H1 (cell line): ENCODE data around the gene FRMD5. TPM values are rescaled to one million over a fixed set of nuclear protein-coding genes. Genes with fewer than 3 reads are reported as not detected.

Source experiments
- CHD7 ChIP-seq: fragments of 300-600 bp; sonication (generic); IDR thresholded peaks from 2 replicates; pipeline ENCODE4 v1.7.1; 2012; ENCODE audit warnings: low read length, moderate library complexity, mild to moderate bottlenecking, inconsistent platforms; ENCODE audit not compliant: insufficient replicate concordance
- EZH2 ChIP-seq: fragments of 200-600 bp; sonication (generic); IDR thresholded peaks from 2 replicates; pipeline ENCODE4 v1.7.1; 2012; ENCODE audit warnings: low read depth, mild to moderate bottlenecking, moderate library complexity, low read length, inconsistent platforms; ENCODE audit not compliant: severe bottlenecking
- MAFK ChIP-seq: IDR thresholded peaks from 2 replicates; pipeline ENCODE4 v1.6.1; 2012; ENCODE audit warnings: low read depth, mild to moderate bottlenecking, improper control_type of control experiment, low read length
- MAX ChIP-seq: IDR thresholded peaks from 2 replicates; pipeline ENCODE4 v1.6.1; 2012; ENCODE audit warnings: inconsistent platforms
- PHF8 ChIP-seq: fragments of 200-600 bp; sonication (generic); conservative IDR thresholded peaks from 2 replicates; pipeline ENCODE4 v1.7.1; 2012; ENCODE audit warnings: low read depth, mild to moderate bottlenecking, inconsistent platforms, low read length, moderate library complexity
- SAP30 ChIP-seq: fragments of 300-600 bp; sonication (generic); IDR thresholded peaks from 2 replicates; pipeline ENCODE4 v1.7.1; 2012; ENCODE audit warnings: low read length, moderate library complexity, mild to moderate bottlenecking, inconsistent platforms; ENCODE audit not compliant: insufficient read depth, insufficient replicate concordance
- SP4 ChIP-seq: IDR thresholded peaks from 2 replicates; pipeline ENCODE4 v1.6.1; 2012; ENCODE audit warnings: low read length, inconsistent platforms
- SUZ12 ChIP-seq: fragments of 200-600 bp; sonication (generic); IDR thresholded peaks from 2 replicates; pipeline ENCODE4 v1.6.1; 2012; ENCODE audit warnings: mild to moderate bottlenecking, inconsistent platforms, low read length, moderate library complexity, mixed read lengths
- polyA plus RNA-seq, 7 experiments: library from polyadenylated mRNA; depleted of rRNA in 3 of 7; stranded (reverse) in 5 of 7; unstranded in 2 of 7; fragments of >200 nt in 5 of 7; fragments of 200-250 nt in 2 of 7; gene quantifications; 1 replicate in 5 of 7; 2 replicates in 1 of 7; 4 replicates in 1 of 7; pipeline versions ENCODE4 v1.2.1 to v1.2.3, GENCODE V29; 2011 to 2013; ENCODE audit warnings: missing spikeins in 2 of 7, mixed read lengths in 2 of 7
- total RNA-seq: library from RNA; stranded (reverse); fragmentation: NEBNext Ultra II Directional; extraction: Animal tissue kit (Norgen Biotek cat#: 25700); gene quantifications from 2 replicates; pipeline ENCODE4 v1.2.1, GENCODE V29; 2021

Gene FRMD5
- total and polyA plus RNA-seq, 2 of the 8 experiments (the other 6 are each of a cell fraction or from before 2014, with no cell fraction given) = 10.1 to 12.6 TPM

DNA sequence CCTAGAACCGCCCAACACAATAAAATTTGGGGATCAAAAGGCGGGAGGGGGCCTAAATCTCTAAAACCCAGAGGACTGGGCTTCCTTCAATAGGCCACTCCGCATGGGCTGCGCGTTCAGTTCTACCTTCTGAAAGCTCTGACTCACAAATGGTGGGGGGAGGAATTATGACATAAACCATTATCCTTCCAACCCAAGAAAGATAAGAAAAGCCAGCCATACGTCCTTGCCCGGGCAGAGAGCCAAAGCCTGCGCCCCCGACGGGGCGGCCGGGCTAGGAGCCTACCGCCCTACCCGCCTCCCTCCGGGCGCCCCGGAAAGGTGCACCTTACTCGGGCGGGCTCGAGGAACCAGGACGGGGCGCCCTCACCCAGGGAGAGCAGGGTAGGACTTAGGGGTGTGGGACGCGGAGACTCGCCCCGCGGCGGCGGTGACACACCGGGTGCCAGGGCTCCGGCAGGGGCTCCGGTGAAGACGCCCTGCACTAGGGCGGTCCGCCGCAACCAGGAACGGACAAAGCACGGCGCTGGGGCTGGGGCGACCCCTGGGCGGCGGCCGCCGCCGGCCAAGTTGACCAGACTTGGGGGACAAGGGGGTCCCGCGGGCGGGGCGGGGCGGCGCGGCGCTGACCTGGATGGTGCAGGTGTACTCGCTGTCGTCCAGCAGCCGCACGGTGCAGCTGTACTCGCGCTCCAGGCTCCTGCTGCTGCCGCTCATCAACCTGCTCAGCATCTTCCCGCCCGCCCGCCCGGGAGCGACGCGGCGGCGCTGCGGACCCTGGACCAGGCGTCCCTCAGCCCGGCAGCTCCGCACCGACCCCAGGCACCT, 534 bp downstream of the FRMD5 start (continued):
- no peak for TF ChIP-seq CHD7
- TF ChIP-seq SAP30 = peak; percentile 32
- 0 out of 2 replicates have a peak, but pooled peaks have one; percentile 15 for TF ChIP-seq PHF8
- 0 out of 2 replicates have a peak, but pooled peaks have one; percentile 24 for TF ChIP-seq MAX
- peak; percentile 40; the same call in 1 of the 2 replicates for TF ChIP-seq SUZ12
- no peak for TF ChIP-seq SP4
- peak; percentile 50 for TF ChIP-seq EZH2
- TF ChIP-seq MAFK = no peak
